ENCODE results near the gene DKC1.

Gene DKC1

DNA sequence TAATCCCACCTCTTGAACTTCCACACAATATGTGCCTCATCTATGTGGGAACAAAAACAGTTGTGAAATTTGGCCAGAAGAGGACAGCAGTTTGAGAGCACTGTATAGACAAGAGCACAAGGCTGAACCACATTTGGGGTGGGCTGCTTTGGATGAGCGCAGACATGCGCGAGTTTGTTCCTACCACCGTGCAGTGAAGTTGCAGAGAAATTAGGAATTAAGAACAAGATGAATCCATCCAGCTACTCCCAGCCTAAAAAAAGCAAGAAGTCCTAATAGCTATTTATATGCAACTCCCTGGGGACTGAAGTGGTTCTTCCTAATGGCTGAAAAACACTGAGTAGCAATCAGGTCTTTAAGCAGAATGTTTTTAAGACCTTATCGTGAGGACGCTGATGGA lies 12.8 kb upstream of the DKC1 start:
- Histone ChIP-seq H3K9me3 (ENCODE audit: severe bottlenecking) (peaks cover 4% of the 10 kb centered on the region), H3K4me3 (ENCODE audit: low read depth, low read length) (no peak overlapping the region), H3K27ac (no peak overlapping the region), H3K27me3 (ENCODE audit: insufficient read depth, low read depth, severe bottlenecking) (peaks cover 16% of the 10 kb centered on the region), H3K36me3 (no peaks in the 10 kb centered on the region)
- DNase-seq: no peak
- TF ChIP-seq, protein P1, sequence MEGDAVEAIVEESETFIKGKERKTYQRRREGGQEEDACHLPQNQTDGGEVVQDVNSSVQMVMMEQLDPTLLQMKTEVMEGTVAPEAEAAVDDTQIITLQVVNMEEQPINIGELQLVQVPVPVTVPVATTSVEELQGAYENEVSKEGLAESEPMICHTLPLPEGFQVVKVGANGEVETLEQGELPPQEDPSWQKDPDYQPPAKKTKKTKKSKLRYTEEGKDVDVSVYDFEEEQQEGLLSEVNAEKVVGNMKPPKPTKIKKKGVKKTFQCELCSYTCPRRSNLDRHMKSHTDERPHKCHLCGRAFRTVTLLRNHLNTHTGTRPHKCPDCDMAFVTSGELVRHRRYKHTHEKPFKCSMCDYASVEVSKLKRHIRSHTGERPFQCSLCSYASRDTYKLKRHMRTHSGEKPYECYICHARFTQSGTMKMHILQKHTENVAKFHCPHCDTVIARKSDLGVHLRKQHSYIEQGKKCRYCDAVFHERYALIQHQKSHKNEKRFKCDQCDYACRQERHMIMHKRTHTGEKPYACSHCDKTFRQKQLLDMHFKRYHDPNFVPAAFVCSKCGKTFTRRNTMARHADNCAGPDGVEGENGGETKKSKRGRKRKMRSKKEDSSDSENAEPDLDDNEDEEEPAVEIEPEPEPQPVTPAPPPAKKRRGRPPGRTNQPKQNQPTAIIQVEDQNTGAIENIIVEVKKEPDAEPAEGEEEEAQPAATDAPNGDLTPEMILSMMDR (IDR thresholded peaks at IDR 0.05; ENCODE audit: low read depth, low read length): no peak

DNA sequence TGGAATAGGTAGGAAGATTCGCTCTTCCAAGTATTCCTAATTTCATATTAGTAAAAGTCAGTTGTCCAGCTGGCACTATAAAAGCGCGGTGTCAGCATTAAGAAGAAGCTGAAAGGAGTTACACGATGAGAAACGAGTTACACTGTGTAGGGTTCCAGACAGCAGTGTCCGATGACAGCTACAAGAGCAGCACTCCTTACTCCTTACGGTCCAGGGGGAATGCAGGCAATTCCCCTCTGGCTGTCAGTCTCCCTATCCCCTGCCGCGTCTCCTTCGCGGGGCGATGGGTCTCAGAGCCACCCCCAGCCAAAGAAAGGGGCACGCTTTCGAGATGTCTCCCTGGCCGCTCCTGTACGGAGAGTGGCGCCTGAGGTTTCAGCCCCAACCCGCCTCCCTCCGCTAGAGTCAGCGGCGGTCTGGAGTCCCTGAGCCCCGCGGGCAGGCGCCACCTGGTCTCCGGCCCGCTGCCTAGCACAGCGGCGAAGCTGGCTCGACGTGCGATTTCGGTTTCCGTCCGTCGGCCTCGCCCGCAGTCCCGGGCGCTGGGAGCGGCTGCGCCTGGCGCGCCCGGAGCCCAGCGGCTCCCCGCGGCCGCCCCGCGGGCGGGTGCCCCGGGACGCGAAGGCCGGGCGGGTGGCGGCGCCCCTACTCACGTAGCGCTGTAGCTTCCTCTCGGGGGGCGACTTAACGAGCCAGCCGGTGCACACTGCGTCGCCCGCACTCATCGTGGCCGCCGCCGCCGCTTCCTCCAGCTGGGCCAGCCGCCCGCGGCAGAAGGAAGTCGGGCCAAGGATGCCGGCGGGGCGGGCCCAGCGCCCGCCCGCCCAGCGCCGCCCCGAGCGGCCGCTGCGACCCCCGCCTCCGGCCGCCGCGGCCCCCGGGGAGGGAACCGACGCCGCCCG lies 12.1 kb upstream of the DKC1 start, which contains the start of gene GAB3:
GAB3 (minus strand) TSS at position 777 of the 902 bp plus-strand sequence; CDS start at position 725, 52 bp downstream.
- H3K27ac ChIP-seq: no peak within 1 kb of the TSS

DNA sequence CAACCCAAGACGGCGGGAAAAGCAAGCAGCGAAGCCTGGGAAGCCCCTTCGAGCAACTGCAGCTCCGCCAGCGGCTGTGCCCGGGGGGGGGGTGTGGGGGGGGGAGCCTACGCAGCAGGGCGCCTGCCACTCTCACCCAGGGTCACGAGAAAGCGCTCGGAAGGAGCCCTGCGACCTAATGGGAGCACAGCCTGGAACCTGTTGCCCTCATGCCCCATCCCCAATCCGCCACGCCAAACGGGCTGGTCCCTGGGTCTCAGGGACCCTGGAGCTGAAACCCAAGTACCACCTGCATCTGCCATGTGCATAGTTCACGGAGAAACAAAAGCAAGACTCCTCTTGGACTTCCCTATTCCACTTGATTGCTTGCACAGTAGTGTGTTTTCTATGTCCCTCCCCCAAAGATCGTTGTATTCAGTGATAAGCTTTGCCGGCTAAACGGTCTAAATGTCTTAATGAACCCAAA lies 11.4 kb upstream of the DKC1 start:
- TF ChIP-seq, protein P1 (IDR thresholded peaks at IDR 0.05; ENCODE audit: low read depth, low read length): no peak
- H3K4me3 ChIP-seq (ENCODE audit: low read depth, low read length): peak overlapping the region; percentile 54
- H3K27ac ChIP-seq: no peak overlapping the region
- H3K36me3 ChIP-seq: no peaks in the 10 kb centered on the region
- H3K27me3 ChIP-seq (ENCODE audit: insufficient read depth, low read depth, severe bottlenecking): peaks cover 16% of the 10 kb centered on the region
- no peak for DNase-seq
- H3K9me3 ChIP-seq (ENCODE audit: severe bottlenecking): no peaks in the 10 kb centered on the region

More for the DNA sequence above, 12.1 kb upstream of the DKC1 start, which contains the start of gene GAB3:
- H3K9me3 ChIP-seq (ENCODE audit: severe bottlenecking): peaks cover 1% of the 10 kb centered on the region
- TF ChIP-seq, protein P1 (IDR thresholded peaks at IDR 0.05; ENCODE audit: low read depth, low read length): no peak
- H3K27me3 ChIP-seq (ENCODE audit: insufficient read depth, low read depth, severe bottlenecking): peaks cover 16% of the 10 kb centered on the region
- peak; percentile 51 for DNase-seq
- H3K36me3 ChIP-seq: no peaks in the 10 kb centered on the region
- H3K4me3 ChIP-seq (ENCODE audit: low read depth, low read length): peak within 1 kb of the TSS; percentile 54

DNA sequence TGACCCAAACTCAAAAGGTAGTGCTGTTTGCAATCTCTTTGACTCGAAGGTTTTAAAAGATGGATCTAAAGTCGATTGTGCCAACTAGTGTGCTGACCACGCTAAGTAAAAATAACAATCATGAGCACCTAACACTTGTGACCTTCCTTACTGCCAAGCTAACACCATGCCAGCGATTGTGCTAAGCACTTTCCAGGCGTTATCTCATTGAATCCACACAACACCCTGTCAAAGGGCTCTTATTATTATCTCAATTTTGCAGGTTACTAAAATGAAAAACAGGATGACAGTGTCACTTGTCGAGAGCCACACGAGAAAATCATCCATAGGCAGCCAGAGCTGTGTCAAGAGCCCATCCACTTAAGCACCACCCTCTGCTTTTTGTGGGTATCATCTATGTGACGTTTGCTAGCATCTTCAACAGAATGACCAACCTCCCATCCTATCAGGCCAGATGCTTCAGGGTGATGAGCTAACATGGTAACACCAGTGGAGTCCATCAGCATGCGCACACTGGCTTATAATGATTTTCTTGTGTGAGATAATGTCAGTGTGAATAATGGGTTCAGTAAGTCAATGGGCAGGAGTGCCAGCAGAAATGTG lies 10.9 kb upstream of the DKC1 start:
- Histone ChIP-seq H3K27ac (no peak overlapping the region), H3K4me3 (ENCODE audit: low read depth, low read length) (no peak overlapping the region)

DNA sequence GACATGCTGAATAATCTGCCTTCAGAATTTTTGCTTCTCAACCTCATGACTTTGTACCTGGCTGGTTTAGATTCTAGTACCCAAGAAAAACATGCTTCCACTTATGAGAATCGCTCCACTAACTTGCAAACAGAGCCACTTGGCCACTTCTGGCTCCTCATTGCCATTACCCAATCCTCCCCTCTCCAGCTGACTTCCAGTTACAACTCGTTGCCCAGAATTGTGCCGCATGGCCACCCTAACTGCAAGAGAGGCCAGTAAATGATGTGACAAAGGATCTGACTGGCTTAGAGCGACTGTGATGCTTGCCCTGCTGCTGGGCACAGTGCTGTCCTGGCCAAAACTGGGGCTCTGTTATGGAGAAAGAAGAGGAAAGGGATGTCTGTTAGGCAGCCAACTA lies 4.0 kb upstream of the DKC1 start:
- H3K36me3 ChIP-seq: peaks cover 6% of the 10 kb centered on the region; the same call in 1 of the 2 replicates
- no peak overlapping the region for H3K27ac ChIP-seq

More for the DNA sequence above, 10.9 kb upstream of the DKC1 start:
- H3K27me3 ChIP-seq (ENCODE audit: insufficient read depth, low read depth, severe bottlenecking): peaks cover 16% of the 10 kb centered on the region
- no peaks in the 10 kb centered on the region for H3K36me3 ChIP-seq
- H3K9me3 ChIP-seq (ENCODE audit: severe bottlenecking): no peaks in the 10 kb centered on the region
- TF ChIP-seq, protein P1 (IDR thresholded peaks at IDR 0.05; ENCODE audit: low read depth, low read length): no peak
- no peak for DNase-seq

More for the DNA sequence above, 4.0 kb upstream of the DKC1 start:
- H3K9me3 ChIP-seq (ENCODE audit: severe bottlenecking): peaks cover 2% of the 10 kb centered on the region
- no peak overlapping the region for H3K4me3 ChIP-seq (ENCODE audit: low read depth, low read length)
- DNase-seq: no peak
- TF ChIP-seq, protein P1 (IDR thresholded peaks at IDR 0.05; ENCODE audit: low read depth, low read length): no peak
- H3K27me3 ChIP-seq (ENCODE audit: insufficient read depth, low read depth, severe bottlenecking): no peaks in the 10 kb centered on the region

Measured in WERI-Rb-1 (cell line).